Activated gamma-delta T cell treated with Interleukin-2 at 50 U/mL for 16 hours (primary cell): ENCODE results near the gene ANP32A.

Source experiments
- DNase-seq: peaks from one replicate; pipeline ENCODE4 v3.0.0-alpha.2; 2020

The ANP32A gene

GRCh38 chr15:68819495-68820294 is 1.0 kb downstream of the ANP32A start:
- DNase-seq: peak; percentile 28

GRCh38 chr15:68818769-68819494 is 1.8 kb downstream of the ANP32A start:
- DNase-seq: no peak

- peak; percentile 55 for DNase-seq
These were observed 2.5 kb downstream of the ANP32A start for GRCh38 chr15:68818066-68818768.

DNA sequence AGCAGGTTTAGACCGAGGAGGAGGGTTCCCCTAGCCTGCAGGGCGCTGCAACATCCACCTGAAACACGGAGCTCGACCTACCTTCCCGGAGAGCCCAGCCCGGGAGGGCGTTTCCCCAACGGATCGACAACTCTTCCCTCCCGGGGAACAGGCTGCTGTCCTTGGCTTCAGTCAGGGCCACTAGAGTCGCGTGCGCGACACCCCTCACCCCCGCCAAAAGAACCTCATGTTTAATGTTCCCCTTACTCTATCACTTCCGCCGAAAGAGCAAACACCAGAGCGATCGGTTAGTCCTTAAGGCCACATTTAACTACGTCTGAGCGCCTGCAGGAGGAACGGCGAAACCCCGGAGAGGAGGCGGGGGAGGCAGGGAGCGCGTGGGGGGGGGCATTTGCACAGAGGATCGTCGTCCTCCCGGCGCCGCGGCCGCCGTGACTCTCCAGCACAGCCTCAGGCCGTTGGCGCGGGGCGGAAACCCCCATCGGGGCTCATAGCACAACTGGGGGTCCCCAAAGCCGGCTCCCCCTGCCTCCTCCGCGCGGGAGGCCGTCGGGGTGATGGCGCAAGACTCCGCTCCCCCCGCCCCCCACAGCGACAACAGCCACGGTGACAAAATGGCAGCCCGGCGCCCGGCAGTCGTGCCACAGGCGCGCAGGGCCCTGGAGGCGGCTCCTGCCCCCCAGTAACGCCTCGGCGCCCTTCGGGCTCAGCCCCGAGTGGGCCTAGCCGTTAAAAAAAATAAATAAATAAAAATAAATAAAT is 3.2 kb downstream of the ANP32A start:
- DNase-seq: peak; percentile 67

GRCh38 chr15:68816795-68817303 is 3.8 kb downstream of the ANP32A start:
- DNase-seq: no peak

DNA sequence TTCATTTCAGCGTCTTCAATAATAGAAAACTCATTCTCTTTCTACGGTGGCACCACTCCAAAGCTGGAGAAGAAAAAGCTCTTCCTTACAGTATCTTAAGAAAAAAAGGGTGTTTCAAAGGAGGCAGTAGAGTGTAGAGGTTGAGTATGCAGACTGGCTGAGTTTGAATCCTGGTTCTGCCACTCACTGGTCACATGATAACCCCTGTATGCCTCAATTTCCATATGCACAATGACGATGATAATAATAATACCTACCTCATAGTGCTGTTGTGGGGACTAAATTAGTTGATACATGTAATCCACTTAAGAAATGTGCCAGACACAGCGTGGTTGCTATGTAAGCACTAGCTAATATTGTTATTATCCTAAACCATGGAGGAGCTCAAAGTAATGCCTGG is 4.5 kb downstream of the ANP32A start:
- DNase-seq: no peak

DNA sequence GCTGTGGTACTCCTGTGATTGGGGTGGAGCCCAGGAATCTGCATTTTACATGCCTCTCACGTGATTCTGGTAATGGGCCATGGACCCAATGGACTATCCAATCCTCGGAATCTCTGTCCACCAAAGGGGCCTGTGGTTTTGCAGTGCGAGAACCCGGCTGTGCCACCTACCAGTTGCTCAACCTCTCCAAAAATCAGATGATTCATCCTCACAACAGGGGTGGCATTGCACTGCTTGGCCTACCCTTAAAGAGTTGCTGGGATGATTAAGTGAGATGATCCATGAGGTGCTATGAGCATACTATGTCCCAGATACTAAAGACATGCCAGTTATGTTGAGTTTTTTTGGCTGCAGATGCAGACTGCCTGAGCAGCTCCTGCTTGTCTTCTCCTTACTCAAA is 5.1 kb downstream of the ANP32A start:
- DNase-seq: no peak

GRCh38 chr15:68814596-68814995 is 6.1 kb downstream of the ANP32A start:
- no peak for DNase-seq

GRCh38 chr15:68812597-68813431 is 7.9 kb downstream of the ANP32A start:
- no peak for DNase-seq

DNA sequence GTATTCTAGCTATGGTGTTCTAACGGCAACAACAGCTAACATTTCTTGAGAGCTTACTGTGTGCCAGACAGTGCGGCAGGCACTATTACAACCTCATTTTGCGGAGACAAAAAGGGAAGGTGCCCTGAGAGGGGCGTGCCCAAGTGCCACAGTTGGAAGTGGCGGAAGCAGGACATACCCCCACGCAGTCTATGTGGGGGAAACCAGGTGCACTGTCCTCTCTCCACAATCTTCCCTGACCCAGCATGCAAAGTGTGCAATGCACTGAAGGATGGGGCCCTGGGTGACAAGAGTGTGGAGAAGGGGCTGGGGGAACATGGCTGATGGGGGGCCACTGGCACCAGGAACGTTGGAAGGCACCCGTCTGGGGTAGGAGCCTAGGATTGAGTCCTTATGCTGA is 8.6 kb downstream of the ANP32A start:
- no peak for DNase-seq

- no peak for DNase-seq
These were observed 11.2 kb downstream of the ANP32A start for GRCh38 chr15:68809517-68809916.

DNA sequence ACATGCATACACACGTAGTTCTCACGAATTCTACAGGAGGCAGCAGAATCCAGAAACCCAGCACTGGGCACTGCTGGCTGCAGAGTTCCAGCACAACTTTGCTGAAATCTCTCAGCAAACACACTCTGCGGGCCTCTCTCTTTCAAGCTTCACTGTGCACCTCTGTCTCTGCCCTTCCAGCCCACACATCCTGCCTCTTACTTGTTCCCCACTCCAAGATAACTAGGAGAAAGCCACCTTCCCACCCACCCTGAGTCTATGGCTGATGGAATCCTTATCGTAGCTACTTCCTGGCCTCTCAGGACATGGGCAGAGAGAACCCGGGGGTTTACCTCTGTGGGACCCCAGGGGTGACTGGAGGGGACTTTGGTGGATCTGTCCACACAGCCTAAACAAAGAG is 11.9 kb downstream of the ANP32A start:
- DNase-seq: no peak

GRCh38 chr15:68808091-68808490 is 12.6 kb downstream of the ANP32A start:
- no peak for DNase-seq

GRCh38 chr15:68807249-68807648 is 13.4 kb downstream of the ANP32A start:
- no peak for DNase-seq

- no peak for DNase-seq
These were observed 14.3 kb downstream of the ANP32A start for GRCh38 chr15:68806220-68807060.

DNA sequence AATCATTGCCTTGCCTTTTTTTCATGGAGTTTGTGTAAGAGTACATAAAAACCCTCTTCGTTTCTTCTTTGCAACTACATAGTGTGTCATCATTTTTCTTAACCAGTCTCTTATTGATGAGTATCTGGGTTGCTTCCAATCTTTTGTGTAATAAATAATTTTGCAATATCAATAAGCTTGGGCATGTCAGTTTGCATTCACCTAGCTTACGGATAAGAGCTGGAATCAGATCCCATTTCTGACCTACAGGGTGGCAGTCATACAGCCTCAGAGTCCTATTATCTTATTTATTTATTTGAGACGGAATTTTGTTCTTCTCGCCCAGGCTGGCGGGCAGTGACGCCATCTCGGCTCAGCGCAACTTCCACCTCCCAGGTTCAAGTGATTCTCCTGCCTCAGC is 18.3 kb downstream of the ANP32A start:
- no peak for DNase-seq

DNA sequence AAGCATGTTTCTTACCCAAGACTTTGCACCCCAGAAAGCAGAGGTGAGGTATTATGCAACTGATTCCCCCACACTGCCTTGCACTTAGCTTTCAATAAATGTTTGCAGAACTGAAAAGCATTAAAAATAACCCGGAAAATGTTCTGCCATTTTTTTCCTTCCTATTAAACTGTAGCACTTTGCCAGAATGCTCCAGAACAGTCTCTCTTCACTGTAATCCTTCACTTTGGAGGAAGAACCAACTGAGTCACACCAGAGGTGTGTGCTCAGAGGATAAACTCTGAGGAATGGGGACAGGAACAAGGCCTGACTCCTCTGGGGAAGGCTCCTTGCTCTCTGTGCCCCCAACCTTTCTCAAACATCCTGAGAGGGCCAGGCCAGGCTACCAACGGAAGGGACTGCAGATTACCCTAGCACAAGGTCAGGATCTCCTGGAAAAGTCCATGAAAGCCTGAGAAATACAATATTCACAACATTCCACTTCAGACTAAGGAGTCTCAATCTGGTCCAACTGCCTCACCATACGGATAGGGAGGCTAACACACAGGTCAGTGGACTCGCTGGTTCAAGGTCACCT is 19.0 kb downstream of the ANP32A start:
- no peak for DNase-seq

DNA sequence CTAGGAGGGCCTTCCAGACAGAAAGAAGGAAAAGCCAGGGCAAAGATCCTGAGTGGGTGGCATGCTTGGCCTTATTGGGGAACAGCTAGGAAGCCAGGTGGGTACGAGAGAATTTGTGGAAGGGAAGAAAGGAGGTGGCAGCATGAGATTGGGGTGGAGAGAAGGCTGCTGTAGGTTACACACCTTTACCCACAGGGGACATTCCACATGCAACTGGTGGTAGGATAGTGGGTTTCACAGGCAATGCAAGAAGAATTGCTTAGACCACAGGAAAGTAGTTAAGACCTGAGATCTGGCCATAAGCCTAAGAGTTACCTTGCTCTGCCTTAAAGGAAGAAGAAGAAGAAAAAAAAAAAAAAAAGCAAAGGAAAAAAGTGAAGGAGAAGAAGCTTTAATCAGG is 19.8 kb downstream of the ANP32A start:
- DNase-seq: no peak

- no peak for DNase-seq
These were observed 22.2 kb downstream of the ANP32A start for GRCh38 chr15:68798346-68799094.
